Parathyroid adenoma (tissue), 2 donors: ENCODE data around the gene ASB11.

Experiments
- H2AFZ ChIP-seq: fragments of 300-600 bp; sonication (generic); one replicate; pipeline ENCODE4 v1.7.0; 2017; ENCODE audit warnings: antibody characterized with exemption, mild to moderate bottlenecking
- H3K27ac ChIP-seq: fragments of 300-600 bp; sonication (generic); one replicate; pipeline ENCODE4 v1.7.0; 2017
- H3K27me3 ChIP-seq: fragments of 300-600 bp; sonication (generic); one replicate; pipeline ENCODE4 v1.7.0; 2017; ENCODE audit warnings: low read length; ENCODE audit not compliant: control insufficient read depth, insufficient read depth
- H3K36me3 ChIP-seq: fragments of 300-600 bp; sonication (generic); one replicate; pipeline ENCODE4 v1.7.0; 2017; ENCODE audit warnings: low read length; ENCODE audit not compliant: control insufficient read depth, insufficient read depth
- H3K4me1 ChIP-seq: fragments of 300-600 bp; sonication (generic); one replicate; pipeline ENCODE4 v1.7.0; 2017; ENCODE audit warnings: control low read depth
- H3K4me2 ChIP-seq: fragments of 300-600 bp; sonication (generic); one replicate; pipeline ENCODE4 v1.7.0; 2017; ENCODE audit warnings: low read length
- H3K4me3 ChIP-seq: fragments of 300-600 bp; sonication (generic); one replicate; pipeline ENCODE4 v1.7.0; 2017; ENCODE audit warnings: low read depth, low read length
- H3K79me2 ChIP-seq: fragments of 300-600 bp; sonication (generic); one replicate; pipeline ENCODE4 v1.7.0; 2017; ENCODE audit warnings: control low read depth
- H3K9ac ChIP-seq: fragments of 300-600 bp; sonication (generic); one replicate; pipeline ENCODE4 v1.7.0; 2017; ENCODE audit warnings: mild to moderate bottlenecking
- H3K9me3 ChIP-seq: fragments of 300-600 bp; sonication (generic); one replicate; pipeline ENCODE4 v1.7.0; 2017; ENCODE audit warnings: low read length; ENCODE audit not compliant: control insufficient read depth
- CTCF ChIP-seq: fragments of 300-600 bp; sonication (generic); IDR thresholded peaks from one replicate; pipeline ENCODE4 v1.7.0; 2017; ENCODE audit warnings: antibody characterized with exemption, mild to moderate bottlenecking
- donor health status: primary hyperparathyroidism.

Gene ASB11

DNA sequence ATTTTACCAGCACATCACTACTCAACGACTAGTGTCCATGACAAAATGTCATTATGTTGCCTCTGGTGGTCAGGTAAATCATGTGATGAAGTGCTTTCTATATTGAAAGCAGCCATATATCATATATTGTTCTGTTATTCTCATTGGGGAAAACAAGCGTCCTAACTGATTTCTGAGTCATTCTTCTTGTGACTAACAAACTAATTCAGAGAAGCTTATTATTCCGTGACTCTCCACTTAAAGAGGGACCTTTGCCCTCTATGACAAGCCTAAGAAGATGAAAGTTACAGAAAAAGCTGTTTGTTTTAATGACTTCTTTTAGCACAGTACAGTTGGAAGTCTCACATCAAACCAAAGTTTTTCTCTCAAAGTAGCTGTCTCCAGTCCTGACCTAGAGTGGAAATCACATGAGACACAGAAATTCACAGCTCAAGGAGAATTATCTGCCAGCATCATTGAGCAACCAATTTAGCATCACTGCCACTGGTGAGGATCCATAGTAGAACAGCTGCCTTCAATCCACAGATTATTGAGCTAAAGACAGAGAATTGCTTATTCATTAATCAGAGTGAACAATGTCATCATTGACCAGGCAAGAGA is 81.9 kb downstream of the ASB11 start:
- no peaks in the 10 kb centered on the region for H3K79me2 ChIP-seq
- no peaks in the 10 kb centered on the region for H3K27me3 ChIP-seq
- no peak overlapping the region for H3K4me2 ChIP-seq

More for the DNA sequence above, 81.9 kb downstream of the ASB11 start:
- Histone ChIP-seq H3K36me3 (no peaks in the 10 kb centered on the region), H3K4me1 (no peaks in the 10 kb centered on the region), H3K27ac (no peak overlapping the region), H2AFZ (no peak overlapping the region), H3K4me3 (no peak overlapping the region), H3K9ac (no peak overlapping the region), H3K9me3 (no peaks in the 10 kb centered on the region)
- TF ChIP-seq CTCF: no peak
